Measurements from ENCODE around the gene PRUNE1.

PRUNE1 gene

DNA sequence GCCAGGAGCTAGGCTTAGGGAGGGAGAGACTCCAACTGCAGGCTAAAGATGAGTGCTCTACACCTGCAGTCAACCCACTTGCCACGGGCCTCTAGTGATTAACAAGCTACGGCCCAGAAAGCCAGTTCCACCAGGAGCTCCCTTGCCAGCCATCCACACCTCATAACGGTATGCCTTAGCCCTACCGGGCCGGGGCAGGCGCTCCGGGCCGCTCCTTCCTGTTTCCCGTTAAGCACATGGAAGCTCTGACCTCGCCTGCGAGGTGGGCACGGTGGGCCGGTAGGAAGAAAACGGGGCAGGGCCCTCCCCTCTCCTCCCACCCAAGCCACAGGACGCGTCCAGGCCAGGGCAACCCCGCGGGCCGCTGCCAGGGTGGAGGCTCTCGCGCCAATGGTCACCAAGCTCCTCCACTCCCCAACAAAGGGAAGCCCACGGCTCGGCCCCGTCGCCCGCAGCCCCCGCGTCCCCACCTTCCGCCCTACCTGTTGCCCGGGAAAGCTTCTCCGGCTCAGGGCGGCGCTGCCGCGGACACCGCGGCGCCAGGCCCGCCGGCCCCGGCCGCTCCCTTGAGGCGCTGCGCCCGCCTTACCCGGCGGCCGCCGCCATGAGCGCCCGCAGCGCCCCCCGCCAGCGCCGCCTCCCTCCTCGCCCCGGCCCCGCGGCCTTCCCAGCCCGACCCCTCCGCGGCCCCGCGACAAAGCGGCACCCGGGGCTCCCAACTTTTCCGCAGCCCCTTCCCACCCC is 34.2 kb upstream of the PRUNE1 start:
- no peak for TF ChIP-seq CTCF (IDR thresholded peaks at IDR 0.05)

DNA sequence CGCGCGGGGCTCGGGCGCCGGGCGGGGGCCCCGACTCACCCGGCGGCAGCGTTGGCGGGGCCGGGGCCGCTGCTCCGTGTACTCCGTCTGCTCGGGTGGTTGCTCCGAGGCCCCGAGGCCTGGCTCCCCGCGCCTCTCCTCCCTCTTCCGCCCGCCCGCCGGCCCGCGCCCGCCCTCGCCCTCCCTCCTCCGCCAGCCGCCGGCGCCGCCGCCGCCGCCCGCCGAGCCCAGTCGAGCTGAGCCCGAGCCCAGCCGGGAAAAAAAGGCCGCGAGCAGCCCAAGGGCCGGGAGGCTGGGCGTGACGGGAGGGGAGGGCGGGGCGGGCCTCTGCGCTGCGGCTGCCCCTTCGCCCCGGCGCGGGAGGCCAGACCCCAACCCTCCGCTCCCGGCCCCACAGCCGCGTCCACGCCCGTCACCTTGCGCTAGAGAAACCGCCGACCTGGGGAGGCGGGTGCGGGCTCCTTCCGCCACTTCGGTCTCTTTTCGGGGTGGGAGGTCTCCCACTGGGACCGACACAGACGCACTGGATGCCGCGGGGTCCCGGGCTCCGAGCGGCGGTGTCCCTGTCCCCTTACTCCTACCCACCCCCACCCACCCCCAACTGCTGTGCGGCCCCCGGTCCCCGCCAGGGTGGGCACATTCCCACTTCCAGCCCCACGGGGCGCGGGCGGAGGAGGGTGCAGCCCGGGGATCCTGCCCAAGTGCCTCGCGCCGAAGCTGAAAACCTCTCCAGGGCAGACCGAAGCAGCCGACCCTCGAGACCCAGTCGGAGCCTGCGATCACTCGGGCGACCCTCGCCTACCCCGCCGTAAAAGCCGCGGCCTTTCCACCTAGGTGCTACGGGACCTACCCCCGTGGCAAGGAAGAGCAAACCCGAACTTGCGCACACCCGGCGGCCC is 33.4 kb upstream of the PRUNE1 start, which contains the start of gene CERS2:
TSS of gene CERS2 (minus strand) at position 256 of the 899 bp plus-strand sequence. CDS start 5,745 bp downstream, outside the sequence.
- TF ChIP-seq CTCF (IDR thresholded peaks at IDR 0.05) = no peak

- no peak for TF ChIP-seq CTCF (IDR thresholded peaks at IDR 0.05)
Observed at GRCh38 chr1:150976401-150976821, 31.8 kb upstream of the PRUNE1 start.

- no peak for TF ChIP-seq CTCF (IDR thresholded peaks at IDR 0.05)
Observed at GRCh38 chr1:150976879-150977694, 31.2 kb upstream of the PRUNE1 start.

DNA sequence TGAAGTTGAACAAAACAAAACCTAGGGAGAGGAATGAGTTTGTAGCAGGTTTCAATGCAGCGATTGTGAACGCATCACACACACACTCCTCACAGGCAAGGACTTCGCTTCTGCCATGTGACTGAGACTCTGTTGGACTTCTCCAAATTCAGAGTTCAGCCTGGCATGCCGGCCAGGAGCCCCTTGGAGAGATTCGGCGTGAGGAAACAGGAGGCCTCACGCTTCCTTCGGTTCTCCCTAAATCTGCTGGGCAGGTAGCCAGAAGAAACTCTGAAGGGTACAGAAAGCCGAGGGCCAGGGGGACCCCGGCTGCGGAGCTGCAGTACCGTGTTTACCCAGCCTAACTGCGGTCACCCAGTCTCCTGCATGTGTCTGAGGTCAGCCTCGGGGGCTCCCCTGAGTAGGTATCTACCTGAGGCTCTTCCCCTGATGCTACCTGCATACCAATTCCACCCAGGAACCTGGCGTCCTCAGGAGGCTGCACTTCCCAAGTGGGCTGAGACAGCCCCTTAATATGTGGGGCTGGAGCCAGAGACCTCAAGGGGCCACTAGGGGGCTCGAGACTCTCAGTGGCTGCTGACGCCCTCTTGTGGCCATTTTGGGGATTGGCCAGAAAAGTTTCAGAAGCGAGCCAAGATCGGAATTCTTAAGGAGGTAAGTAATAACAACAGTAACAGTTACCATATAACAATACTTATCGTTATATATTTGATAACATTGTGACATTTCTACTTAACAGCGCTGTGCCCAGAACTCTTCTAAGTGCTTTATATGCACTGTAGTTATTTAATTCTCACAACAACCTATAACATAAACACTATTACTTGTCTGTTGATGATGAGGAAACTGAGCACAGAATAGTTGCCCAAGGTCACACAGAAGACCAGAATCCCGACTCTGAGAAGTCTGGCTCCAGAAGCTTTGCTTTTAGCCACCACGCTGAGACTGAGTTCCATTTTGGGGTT is 28.9 kb upstream of the PRUNE1 start:
- peak; percentile 100 for TF ChIP-seq CTCF (IDR thresholded peaks at IDR 0.05)

GRCh38 chr1:150981177-150981804 is 27.0 kb upstream of the PRUNE1 start:
- TF ChIP-seq CTCF (IDR thresholded peaks at IDR 0.05) = no peak

Data from LNCAP (cell line).